ENCODE results near the gene EFNA3. TPM values are rescaled to one million over a fixed set of nuclear protein-coding genes. Genes with fewer than 3 reads are reported as not detected.

Gene EFNA3
- total RNA-seq, 1 donor from 2014 or later = 6.6 TPM

DNA sequence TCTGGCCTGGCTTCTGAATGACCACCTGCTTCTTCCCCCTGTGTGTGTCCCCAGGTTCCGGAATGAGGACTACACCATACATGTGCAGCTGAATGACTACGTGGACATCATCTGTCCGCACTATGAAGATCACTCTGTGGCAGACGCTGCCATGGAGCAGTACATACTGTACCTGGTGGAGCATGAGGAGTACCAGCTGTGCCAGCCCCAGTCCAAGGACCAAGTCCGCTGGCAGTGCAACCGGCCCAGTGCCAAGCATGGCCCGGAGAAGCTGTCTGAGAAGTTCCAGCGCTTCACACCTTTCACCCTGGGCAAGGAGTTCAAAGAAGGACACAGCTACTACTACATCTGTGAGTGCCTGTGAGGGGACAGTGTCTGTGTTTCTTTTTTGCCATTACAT lies 52.6 kb downstream of the EFNA3 start:
- peaks cover 2% of the 10 kb centered on the region for H3K36me3 Mint-ChIP-seq (ENCODE audit: low read depth)
- DNase-seq (ENCODE audit: low read depth, low spot score) = no peak

DNA sequence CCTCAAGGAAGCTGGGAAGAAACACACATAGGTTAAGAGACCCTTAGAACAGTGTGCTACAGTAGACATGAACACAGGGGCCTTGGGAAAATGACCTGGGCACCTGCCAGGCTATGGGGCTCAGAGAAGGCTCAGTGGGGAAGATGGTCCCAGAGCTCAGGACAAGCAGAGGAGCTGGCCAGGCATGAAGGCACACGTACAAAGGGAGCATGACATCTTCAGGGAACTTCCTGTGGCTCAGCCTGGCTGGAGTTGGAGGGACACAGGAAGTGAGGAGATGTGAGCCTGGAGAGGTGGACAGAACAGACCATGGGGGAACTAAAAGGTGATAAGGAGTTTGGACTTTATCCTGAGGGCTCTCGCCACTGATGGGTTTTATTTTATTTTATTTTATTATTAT lies 53.2 kb downstream of the EFNA3 start:
- Mint-ChIP-seq H3K36me3 (ENCODE audit: low read depth) (peaks cover 2% of the 10 kb centered on the region), H3K4me1 (peaks cover 60% of the 10 kb centered on the region), H3K9me3 (no peaks in the 10 kb centered on the region), H3K27me3 (ENCODE audit: low read depth) (peaks cover 58% of the 10 kb centered on the region), H3K4me3 (peak overlapping the region; percentile 68), H3K27ac (ENCODE audit: unreplicated experiment) (no peak overlapping the region)
- no peak for DNase-seq (ENCODE audit: low read depth, low spot score)
- TF ChIP-seq, protein P1, sequence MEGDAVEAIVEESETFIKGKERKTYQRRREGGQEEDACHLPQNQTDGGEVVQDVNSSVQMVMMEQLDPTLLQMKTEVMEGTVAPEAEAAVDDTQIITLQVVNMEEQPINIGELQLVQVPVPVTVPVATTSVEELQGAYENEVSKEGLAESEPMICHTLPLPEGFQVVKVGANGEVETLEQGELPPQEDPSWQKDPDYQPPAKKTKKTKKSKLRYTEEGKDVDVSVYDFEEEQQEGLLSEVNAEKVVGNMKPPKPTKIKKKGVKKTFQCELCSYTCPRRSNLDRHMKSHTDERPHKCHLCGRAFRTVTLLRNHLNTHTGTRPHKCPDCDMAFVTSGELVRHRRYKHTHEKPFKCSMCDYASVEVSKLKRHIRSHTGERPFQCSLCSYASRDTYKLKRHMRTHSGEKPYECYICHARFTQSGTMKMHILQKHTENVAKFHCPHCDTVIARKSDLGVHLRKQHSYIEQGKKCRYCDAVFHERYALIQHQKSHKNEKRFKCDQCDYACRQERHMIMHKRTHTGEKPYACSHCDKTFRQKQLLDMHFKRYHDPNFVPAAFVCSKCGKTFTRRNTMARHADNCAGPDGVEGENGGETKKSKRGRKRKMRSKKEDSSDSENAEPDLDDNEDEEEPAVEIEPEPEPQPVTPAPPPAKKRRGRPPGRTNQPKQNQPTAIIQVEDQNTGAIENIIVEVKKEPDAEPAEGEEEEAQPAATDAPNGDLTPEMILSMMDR (conservative IDR thresholded peaks at IDR 0.05) = no peak

More for the DNA sequence above, 52.6 kb downstream of the EFNA3 start:
- H3K27ac Mint-ChIP-seq (ENCODE audit: unreplicated experiment) = no peak overlapping the region
- peaks cover 57% of the 10 kb centered on the region for H3K4me1 Mint-ChIP-seq
- no peaks in the 10 kb centered on the region for H3K9me3 Mint-ChIP-seq
- H3K27me3 Mint-ChIP-seq (ENCODE audit: low read depth) = peaks cover 64% of the 10 kb centered on the region
- H3K4me3 Mint-ChIP-seq = peak overlapping the region; percentile 68
- TF ChIP-seq, protein P1 (conservative IDR thresholded peaks at IDR 0.05) = no peak

DNA sequence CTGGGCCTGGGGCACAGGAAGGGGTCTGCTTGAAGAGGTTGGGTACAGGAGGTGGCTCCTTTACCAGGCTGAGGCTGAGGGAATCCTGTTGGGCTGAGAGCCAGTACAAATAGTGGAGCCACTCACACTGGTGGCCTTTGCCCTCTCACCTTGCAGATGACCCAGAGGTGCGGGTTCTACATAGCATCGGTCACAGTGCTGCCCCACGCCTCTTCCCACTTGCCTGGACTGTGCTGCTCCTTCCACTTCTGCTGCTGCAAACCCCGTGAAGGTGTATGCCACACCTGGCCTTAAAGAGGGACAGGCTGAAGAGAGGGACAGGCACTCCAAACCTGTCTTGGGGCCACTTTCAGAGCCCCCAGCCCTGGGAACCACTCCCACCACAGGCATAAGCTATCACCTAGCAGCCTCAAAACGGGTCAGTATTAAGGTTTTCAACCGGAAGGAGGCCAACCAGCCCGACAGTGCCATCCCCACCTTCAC lies 55.2 kb downstream of the EFNA3 start:
- Mint-ChIP-seq H3K36me3 (ENCODE audit: low read depth) (peaks cover 2% of the 10 kb centered on the region), H3K27ac (ENCODE audit: unreplicated experiment) (no peak overlapping the region), H3K9me3 (no peaks in the 10 kb centered on the region), H3K4me1 (peaks cover 60% of the 10 kb centered on the region), H3K4me3 (peak overlapping the region; percentile 99), H3K27me3 (ENCODE audit: low read depth) (peaks cover 38% of the 10 kb centered on the region)
- DNase-seq (ENCODE audit: low read depth, low spot score) = no peak
- TF ChIP-seq, protein P1 (conservative IDR thresholded peaks at IDR 0.05) = no peak

DNA sequence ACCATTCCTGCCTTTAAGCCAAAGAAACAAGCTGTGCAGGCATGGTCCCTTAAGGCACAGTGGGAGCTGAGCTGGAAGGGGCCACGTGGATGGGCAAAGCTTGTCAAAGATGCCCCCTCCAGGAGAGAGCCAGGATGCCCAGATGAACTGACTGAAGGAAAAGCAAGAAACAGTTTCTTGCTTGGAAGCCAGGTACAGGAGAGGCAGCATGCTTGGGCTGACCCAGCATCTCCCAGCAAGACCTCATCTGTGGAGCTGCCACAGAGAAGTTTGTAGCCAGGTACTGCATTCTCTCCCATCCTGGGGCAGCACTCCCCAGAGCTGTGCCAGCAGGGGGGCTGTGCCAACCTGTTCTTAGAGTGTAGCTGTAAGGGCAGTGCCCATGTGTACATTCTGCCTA lies 55.7 kb downstream of the EFNA3 start:
- Mint-ChIP-seq H3K27me3 (ENCODE audit: low read depth) (peaks cover 33% of the 10 kb centered on the region), H3K4me1 (peaks cover 61% of the 10 kb centered on the region), H3K4me3 (peak overlapping the region; percentile 99), H3K36me3 (ENCODE audit: low read depth) (peaks cover 2% of the 10 kb centered on the region), H3K27ac (ENCODE audit: unreplicated experiment) (no peak overlapping the region), H3K9me3 (no peaks in the 10 kb centered on the region)
- no peak for DNase-seq (ENCODE audit: low read depth, low spot score)
- TF ChIP-seq, protein P1 (conservative IDR thresholded peaks at IDR 0.05) = no peak

DNA sequence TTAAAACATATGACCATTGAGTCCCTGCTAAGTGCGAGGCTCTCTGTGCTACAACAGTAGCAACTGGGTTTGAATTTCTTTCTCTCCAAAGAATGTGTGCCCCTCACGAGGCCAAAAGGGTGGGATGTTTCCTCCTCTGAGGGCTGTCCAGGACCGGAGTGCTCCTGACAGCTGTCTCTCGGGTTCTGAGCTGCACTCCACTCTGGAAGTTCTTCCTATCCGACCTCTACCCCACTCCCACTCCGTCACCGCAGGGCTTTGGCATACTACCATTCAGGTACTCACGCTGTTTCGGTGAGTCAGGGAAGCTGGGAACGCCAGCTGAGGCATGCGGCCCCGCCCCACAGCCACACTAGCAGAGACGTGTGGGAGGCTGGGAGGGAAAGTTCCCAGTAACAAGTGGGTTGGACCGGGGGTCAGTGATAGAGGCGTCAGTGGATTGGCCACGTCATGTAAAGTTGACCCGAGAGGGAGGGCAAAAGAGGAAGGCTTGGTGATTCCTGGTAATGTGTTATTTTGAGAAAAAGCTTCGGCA lies 56.3 kb downstream of the EFNA3 start:
- peaks cover 2% of the 10 kb centered on the region for H3K36me3 Mint-ChIP-seq (ENCODE audit: low read depth)
- H3K9me3 Mint-ChIP-seq = no peaks in the 10 kb centered on the region
- H3K4me3 Mint-ChIP-seq = peak overlapping the region; percentile 99
- DNase-seq (ENCODE audit: low read depth, low spot score) = no peak
- TF ChIP-seq, protein P1 (conservative IDR thresholded peaks at IDR 0.05) = no peak
- H3K27ac Mint-ChIP-seq (ENCODE audit: unreplicated experiment) = peak overlapping the region; percentile 99
- H3K4me1 Mint-ChIP-seq = peaks cover 62% of the 10 kb centered on the region
- peaks cover 27% of the 10 kb centered on the region for H3K27me3 Mint-ChIP-seq (ENCODE audit: low read depth)

Measured in neural crest cell (in vitro differentiated cells).